GM18858 (cell line): Measurements from ENCODE around the gene MVD.
A peak's percentile ranks its signal among the peaks of the same experiment; 100 is the strongest.

ENCODE experiments used
- ATAC-seq: cut with Tn5 transposase; IDR thresholded peaks from one replicate; pipeline ENCODE4 v1.9.1; 2021; ENCODE audit not compliant: unreplicated experiment

MVD gene, protein sequence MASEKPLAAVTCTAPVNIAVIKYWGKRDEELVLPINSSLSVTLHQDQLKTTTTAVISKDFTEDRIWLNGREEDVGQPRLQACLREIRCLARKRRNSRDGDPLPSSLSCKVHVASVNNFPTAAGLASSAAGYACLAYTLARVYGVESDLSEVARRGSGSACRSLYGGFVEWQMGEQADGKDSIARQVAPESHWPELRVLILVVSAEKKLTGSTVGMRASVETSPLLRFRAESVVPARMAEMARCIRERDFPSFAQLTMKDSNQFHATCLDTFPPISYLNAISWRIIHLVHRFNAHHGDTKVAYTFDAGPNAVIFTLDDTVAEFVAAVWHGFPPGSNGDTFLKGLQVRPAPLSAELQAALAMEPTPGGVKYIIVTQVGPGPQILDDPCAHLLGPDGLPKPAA

DNA sequence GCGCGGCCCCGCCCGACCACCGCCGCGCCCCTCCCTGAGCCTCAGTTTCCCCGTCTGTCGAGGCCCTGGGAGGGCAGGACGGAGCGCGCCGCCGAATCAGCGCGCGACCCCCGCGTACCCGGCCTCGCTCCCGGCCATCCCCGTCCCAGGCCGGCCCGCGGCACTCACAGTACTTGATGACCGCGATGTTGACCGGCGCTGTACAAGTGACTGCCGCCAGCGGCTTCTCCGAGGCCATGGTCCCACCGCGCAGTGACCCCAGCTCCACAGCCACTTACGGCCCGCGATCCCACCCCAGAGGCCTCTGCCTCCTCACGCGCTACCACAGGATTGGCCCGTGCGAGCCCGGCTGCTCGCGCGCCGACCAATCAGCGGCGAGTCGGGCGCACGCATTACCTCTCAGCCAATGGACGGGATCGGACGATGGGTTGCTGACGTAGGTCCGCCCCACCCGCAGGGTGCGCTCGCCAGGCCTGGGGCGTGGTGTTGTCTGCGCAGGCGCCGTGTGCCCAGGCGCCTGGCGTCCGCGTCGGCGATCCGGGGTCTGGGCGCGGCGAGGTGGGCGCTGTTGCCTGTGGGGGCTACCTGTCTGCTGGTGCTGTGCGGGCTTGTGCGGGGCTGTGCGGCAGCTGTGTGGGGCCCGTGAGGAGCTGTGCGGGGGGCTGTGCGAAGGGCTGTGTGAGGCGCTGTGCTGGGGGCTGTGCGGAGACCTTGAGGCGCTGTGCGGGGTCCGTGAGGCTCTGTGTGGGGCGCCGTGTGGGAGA lies at the start of gene MVD:
TSS of gene MVD (minus strand) at position 249 of the 764 bp plus-strand sequence. CDS start at position 238, 11 bp downstream.
- peak; percentile 85 for ATAC-seq

DNA sequence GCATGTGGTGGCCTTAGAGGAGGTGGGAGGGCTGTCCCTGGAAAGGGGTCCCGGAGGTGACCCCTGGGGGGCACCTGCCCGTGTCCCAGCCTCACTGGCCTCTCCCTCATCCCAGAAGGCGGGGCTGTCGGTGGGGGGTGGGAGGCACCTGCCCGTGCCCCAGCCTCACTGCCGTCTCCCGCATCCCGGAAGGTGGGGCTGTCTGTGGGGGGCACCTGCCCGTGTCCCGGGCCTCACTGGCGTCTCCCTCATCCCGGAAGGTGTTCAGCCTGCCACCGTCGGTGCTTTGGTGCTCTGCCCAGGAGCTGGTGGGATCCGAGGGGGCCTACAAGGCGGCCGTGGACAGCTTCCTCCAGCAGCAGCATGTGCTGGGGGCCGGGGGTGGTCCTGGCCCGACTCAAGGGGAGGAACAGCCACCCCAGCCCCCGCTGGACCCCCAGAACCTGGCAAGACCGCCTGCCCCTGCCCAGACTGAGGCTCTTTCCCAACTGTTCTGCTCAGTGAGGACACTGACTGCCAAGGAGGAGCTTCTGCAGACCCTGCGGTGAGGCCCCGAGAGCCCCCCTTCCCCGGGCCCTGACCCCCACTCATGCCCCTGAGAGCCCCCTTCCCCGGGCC lies 49.6 kb upstream of the MVD start:
- no peak for ATAC-seq

DNA sequence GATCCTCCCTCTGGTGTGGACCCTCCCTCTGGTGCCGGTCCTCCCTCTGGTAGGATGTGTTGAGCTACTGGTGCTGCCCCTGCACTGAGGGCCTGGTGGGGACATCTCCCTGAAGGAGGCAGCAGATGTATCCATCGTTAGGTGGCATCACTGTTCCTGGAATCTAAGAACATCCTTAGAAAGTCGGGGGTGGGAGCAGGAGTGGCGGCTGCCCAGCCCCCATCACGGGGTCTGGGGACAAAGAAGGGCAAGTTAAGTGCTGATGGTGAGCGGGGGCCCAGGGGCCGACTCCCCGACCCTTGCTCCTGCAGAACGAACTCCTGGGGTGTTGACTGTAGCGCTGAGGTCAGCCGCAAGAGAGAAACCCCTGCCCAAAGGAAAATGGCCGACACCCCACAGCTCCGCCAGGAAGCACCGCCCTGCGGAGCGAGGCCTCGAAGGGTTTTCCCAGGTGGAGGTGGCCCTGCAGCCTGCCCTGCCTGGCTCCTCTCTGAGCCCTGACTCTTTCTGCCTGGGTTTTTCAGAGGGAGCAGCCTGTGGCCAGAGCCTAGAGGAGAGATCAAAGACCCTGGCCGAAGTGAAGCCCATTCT lies 49.0 kb upstream of the MVD start:
- ATAC-seq, result no peak

DNA sequence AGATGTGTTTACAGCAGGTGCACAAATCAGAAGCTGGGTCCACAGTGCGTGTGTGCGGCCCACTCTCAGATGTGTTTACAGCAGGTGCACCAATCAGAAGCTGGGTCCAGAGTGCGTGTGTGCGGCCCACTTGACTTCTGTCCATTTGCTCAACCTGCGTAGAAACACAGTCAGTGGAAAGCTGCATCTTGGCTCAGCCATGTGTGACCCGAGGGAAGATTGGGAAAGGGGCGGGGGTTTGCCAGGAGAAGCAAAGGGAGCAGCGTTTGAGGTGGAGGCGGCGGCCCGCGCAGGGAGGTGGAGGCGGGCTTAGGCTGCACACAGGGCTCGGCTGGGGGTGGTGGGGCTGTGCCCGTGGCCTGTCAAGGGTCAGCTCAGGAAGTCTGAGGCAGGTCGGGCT lies 47.7 kb upstream of the MVD start:
- ATAC-seq, result no peak

DNA sequence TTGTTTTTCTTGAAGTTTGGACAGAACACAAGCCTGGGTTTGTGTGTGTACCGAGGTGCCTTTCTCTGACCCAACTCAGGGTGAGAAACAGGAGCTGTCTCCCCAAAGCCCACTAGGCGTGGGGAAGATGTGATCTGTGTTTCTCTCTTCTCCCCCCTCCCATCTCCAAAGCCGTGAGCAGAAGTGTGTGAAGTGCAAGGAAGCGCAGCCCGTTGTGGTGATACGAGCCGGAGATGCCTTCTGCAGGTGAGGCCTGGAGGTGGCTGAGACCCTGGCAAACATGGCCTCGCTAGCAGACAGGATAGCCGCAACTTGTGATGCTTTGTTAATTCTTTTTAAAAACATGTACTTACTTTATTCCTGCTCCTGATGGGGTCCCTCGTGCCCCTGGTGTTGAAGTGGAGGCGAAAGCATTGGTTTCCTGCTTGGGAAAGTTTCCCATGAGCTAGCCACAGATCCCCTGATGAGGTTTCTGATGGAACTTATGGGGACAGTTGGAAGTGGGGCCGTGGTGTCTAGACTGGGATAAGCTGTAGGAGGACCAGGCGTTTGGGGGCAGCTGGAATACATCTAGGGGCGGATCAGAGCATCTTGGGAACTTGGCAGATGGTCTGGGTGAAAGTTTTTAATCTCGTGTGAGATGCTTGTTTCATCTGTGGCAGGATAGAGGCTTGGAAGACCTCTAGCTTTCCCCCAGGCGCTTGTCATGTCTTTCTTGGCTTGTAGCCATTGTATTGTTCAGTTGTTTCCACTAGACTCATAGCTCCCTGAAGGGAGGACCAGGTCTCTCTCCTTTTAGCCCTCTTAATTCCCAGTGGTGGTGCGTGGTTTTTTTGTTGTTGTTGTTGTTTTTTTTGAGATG lies 44.3 kb upstream of the MVD start:
- ATAC-seq, result no peak

DNA sequence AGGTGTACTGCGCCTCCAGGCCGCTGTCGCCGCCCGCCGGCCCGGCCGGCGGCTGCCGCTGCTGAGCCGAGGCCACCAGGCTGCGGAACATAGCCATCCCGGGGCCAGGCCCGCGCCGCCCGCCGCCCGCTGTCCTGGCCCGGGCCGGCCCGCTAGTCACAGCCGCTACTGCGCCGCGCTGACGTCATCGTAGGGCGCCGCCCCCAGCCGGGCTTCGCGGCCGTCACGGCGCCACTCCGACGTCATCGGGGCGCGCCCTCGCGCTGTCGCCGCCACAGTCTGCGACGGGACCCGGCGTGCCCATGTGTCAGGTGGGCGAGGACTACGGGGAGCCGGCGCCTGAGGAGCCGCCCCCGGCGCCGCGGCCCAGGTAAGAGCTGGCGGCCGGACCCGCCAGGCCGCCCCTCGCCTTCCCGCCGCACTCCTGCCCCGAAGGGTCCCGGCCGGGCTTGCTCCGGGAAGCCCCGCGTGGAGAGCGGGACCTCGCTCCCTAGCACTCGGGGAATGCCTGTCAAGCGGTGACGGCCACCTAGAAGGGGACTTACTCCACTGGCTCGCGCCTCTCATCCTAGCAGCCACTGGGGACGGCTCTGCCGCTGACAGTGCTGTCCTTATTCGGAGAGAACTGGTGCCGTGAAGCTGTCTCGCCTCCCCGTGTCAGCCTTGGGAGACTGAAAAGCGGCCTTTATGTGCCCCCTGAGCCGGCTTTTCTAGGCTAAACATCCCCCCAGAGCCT lies 43.5 kb upstream of the MVD start, which contains the start of the genes CTU2 and RNF166:
TSS of gene CTU2 (plus strand) at position 275 of the 736 bp plus-strand sequence. CDS start at position 303, 28 bp downstream.
TSS of gene RNF166 (minus strand) at position 180 of the 736 bp plus-strand sequence. CDS start at position 97, 83 bp downstream.
- ATAC-seq, result peak; percentile 47

DNA sequence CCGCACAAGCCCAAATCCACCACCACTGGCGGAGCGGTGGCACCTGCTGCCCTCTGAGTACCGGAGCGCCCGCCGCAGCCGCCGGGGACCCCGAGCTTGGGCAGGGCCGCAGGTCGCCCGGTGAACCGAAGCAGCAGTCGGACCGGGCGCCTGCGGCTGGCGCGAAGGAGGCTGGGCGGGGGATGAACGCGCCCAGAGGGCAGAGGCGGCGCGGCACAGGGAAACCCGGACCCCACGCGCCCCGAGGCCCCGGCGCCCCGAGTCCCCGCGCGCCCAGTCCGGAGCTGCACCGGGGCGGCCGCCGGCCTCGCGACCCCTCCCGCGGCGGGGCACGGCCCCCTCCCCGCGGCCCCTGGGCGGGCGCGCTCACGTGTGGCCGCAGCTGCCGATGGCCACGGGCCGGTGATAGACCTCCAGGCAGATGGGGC lies 42.9 kb upstream of the MVD start:
- ATAC-seq, result peak; percentile 2

DNA sequence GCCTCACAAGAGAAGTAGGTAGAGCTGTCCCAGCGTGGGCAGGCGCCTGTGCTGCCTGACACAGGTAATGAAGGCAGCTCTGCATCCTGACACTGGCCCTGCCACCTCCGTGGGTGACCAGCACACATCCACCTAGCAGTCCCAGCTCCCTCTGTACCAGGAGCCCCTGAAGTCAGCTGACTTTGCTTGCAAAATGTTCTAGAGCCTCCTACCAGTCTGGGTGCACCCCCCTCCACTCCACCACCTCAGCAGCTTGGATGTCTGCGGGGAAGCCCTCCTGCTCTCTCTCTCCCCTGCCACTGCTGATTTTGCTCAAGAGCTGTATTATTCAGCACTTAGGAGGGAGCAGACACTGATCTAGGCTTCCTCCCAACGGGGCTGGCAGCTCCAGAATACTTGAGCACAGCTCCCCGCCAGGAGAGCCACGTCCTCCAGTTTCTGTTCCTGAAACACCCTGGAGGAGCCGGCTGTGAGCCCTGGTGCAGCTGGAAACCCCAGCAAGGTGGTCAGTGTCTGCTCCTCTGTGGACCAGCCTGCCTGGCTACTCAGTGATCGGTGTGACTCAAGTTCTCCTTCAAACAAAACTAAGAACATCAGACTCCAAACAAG lies 42.3 kb upstream of the MVD start:
- ATAC-seq, result no peak

DNA sequence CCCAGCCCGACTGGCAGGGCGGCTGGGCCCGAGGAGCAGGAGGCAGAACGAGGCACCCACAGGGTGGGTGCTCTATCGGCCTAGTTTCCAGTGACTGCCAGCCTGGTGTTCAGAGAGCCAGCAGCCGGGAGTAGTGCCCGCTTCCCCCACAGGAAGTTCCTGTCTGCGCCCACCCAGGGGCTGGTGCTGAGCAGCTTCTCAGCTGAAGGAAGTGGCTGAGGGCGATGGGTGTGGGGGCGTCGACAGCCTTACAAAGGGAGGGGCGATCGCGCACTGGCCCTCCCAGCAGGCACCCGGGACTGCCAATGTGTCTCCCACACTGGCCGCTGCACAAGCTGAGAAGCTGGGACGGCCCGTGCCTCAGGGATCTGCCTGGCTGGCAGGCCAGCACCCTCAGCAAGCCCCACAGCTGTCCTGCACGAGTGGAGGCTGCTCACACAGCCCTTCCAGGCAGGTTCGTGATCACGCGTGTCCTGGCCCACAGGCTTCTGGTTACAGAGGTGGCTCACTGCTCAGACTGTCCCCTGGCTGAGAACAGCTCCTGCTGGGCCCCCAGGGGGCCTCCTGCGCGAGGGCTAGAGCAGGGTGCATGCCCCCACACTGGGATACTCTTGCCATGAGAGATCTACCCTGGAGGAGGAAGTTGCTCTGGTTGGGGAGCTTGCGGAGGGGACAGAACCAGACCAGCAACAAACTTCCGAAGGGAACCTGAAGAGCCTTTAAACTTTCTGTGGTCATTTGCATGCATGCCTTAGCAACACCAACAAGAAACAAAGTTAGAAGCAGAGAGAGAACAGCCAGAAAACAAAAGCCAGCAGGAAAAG lies 40.8 kb upstream of the MVD start:
- ATAC-seq, result no peak

DNA sequence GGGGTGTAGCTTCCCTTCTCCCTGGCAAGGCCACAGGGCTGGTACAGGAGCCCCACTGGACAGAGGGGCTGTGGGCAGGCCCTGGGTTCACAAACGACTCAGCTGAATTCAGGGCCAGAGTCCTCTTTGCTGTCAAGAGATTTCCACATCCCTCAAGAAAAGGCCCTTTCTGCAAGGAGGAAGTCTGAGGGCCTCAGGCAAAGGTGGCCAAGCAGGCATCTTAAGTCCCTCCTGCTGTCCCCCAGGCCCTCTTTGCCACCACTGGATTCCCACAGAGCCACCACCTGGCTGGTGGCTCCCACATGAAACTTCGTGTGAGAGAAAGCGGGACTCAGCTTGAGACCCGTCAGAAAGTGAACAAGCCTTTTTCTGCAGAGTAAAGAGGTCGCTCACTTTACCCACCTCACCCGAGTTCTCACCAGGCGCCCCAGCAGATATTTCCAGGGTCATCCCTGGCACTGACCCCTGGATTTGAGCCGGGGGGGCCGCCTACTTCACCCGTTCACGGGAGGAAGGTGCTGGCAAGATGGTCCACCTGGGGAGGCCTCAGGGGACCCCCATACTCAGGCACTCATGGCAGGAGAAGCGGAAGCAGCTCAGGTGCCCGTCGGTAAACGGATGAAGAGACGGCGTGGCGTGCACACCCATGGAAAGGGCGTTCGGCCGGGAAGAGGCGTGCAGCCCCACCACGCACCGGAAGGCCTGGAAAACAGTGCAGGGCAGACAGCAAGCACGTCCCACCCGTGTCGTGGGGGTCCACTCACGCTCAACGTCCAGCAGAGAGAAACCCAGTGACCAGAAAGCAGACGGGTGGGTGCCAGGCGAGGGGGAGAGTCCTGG lies 39.7 kb upstream of the MVD start:
- no peak for ATAC-seq

DNA sequence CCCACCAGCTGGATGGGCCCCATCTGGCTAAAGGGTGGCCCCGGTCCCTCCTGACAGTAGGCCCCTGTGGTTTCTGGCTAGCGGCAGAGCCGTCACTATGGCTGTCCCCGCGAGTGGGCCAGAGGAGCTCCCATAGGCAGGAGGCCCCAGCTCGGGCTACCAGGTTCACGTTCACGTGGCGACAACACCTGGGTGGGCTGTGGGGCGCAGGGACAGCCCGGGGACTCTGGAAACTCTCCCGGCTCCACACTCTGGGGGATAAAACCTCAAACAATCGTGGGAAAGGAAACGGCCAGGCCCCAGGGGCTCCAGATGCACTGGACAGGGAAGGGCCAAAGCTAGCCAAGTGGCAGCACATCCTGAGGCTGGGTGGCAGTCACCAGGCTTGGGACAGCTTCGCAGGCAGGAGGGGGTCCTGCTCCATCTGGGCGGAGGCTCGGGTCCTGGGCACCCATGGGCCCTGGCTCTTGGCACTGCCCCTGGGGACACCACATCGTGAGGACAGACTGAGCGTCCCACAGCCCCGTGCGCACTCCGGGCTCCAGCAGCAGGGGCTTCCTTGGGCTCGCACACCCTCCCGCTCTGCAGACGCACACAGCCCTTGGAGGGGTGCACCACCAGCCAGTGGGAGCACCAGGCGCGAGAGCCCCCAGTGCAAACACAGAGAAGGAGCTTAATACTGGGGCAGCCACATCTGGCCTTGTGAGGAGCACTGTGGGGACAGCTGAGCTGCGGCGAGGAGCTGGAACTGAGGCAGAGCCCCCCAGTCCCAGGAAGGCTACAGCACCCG lies 38.9 kb upstream of the MVD start:
- no peak for ATAC-seq

DNA sequence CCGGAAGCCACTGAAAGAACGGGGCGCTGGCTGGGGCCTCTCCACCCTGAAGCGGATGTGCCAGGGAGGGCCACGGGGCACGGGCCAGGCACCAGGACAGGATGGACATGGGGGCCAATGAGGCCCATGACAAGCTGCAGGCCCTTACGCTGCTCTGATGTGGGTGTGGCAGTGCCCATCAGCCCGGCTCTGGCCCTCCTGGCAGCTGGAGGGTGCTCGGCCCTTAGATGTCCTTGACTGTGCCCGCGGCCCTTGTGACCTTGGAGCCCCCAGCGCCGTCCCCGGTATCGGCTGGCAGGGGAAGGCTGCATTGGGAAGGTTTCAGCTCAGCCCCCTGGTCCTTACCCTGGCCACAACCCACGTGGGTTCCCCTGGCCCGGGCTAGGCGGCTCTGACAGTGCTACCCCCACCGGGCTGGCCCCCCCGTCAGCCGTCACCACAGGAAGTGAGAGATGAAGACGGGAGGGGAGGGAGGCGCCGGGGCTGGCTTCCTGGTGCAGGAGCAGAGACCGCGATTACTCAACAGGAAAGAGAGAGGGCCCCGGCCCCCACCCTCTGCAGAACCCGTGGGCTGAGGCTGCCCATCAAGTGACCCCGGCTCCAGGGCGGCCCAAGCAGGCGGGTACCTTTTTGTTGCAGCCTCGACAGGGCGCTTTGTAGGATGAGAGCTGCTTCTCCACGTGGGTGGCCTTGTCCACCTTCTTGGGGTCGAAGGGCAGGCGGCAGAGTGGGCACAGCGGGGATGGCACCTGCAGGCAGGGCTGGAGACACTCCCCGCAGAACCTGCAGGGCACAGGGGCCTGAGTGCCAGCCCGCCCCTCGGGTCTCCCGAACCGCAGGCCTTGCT lies 38.0 kb upstream of the MVD start:
- no peak for ATAC-seq

DNA sequence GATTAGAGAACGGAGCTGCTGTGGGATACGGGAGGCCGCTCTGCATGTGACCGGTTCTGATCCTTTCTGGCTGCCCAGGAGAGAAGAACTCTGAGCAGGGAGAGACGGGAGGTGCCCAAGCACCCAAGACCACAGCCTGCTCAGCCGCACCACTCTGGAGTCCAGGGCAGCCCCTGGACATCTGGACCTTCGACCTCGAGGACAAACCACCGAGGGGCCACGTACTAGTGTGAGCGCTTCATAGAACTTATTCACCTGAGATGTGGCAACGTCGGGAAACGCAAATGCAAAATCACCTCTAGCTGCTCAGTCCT lies 37.4 kb upstream of the MVD start:
- no peak for ATAC-seq

DNA sequence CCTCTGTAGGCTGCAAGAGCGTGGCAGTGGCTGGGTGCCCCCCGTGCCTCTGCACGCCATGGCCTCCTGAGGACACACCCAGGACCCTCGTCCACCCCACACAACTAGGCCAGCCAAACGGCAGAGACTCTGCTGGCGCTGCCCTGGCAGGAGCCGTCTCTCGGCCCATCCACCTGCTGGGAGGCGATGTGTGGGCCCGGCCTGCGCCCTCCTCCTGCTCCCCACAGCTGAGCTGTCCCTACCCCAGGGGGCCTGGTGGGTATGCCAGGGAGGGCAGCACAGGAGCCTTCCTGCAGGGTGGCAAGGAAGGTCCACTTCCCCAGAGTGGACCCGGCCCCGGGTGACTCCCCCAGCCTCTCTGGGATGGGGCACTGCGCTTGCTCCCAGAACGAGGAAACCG lies 36.3 kb upstream of the MVD start:
- no peak for ATAC-seq

DNA sequence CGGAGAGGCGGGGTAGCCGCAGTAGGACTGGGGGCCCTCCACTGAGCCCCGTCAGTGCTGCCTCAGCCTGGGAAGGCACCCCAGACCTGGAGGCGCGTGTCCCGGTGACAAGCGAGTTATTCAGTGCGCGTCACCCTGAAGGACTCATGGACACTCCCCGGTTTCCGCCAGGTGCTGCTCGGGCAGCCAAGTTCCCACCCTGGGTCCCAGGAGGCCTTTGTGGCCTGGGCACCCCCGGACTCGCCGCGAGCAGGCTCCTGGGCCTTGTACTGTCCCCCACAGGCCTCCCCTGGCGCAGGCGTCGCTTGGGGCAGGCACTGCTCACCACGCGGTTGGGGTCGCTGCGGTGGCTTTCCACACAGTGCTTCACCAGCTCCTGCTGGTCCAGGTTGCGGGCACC lies 35.8 kb upstream of the MVD start:
- ATAC-seq, result no peak
